GM18870 (cell line): ENCODE data around the gene VAT1L.

Experiments used
- ATAC-seq: cut with Tn5 transposase; IDR thresholded peaks from one replicate; pipeline ENCODE4 v1.9.1; 2021; ENCODE audit warnings: moderate library complexity; ENCODE audit not compliant: unreplicated experiment

VAT1L gene, protein sequence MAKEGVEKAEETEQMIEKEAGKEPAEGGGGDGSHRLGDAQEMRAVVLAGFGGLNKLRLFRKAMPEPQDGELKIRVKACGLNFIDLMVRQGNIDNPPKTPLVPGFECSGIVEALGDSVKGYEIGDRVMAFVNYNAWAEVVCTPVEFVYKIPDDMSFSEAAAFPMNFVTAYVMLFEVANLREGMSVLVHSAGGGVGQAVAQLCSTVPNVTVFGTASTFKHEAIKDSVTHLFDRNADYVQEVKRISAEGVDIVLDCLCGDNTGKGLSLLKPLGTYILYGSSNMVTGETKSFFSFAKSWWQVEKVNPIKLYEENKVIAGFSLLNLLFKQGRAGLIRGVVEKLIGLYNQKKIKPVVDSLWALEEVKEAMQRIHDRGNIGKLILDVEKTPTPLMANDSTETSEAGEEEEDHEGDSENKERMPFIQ

GRCh38 chr16:77788181-77789084 is at the start of gene VAT1L:
Gene VAT1L (plus strand): TSS chr16:77788564. CDS start chr16:77788683, 119 bp downstream.
- no peak for ATAC-seq

GRCh38 chr16:77738706-77739558 is 49.4 kb upstream of the VAT1L start:
- no peak for ATAC-seq

- no peak for ATAC-seq
These were observed 48.8 kb upstream of the VAT1L start for GRCh38 chr16:77739559-77739892.

GRCh38 chr16:77744141-77744540 is 44.2 kb upstream of the VAT1L start:
- no peak for ATAC-seq

- no peak for ATAC-seq
These were observed 42.4 kb upstream of the VAT1L start for GRCh38 chr16:77745972-77746371.

DNA sequence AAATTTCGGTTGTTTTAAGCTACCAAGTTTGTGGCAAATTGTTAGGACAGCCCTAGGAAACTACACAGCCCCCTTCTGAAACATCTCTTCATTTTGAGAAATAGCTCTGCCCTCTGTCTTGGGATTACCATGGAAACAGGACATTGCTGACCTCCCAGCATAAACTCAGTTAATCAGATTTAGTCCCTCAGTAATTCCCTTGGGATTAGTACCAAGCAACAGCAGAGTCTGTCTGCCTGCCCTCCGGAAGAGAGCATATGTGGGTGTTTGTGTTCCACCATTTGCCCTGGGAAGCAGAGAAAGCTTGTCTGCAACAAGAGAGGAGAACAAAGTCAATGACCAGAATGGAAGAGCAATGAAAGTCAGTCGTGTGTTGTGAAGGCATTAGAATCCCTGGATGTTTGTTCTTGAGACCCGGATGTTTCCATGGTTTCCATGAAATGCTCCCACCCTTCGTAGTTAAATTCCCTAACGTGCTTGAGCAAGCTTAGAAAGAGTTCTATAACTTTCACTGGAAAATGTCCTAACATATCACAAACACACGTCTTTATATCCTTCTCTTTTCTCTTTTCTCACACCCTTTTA is 39.9 kb upstream of the VAT1L start:
- no peak for ATAC-seq

- no peak for ATAC-seq
These were observed 38.9 kb upstream of the VAT1L start for GRCh38 chr16:77749415-77749814.

GRCh38 chr16:77758046-77758445 is 30.3 kb upstream of the VAT1L start:
- ATAC-seq = no peak

GRCh38 chr16:77758508-77758907 is 29.9 kb upstream of the VAT1L start:
- no peak for ATAC-seq

- ATAC-seq = no peak
These were observed 29.2 kb upstream of the VAT1L start for GRCh38 chr16:77759201-77759600.

- no peak for ATAC-seq
These were observed 28.5 kb upstream of the VAT1L start for GRCh38 chr16:77759821-77760220.

- no peak for ATAC-seq
These were observed 27.6 kb upstream of the VAT1L start for GRCh38 chr16:77760800-77761199.

- ATAC-seq = no peak
These were observed 27.2 kb upstream of the VAT1L start for GRCh38 chr16:77761204-77761603.

DNA sequence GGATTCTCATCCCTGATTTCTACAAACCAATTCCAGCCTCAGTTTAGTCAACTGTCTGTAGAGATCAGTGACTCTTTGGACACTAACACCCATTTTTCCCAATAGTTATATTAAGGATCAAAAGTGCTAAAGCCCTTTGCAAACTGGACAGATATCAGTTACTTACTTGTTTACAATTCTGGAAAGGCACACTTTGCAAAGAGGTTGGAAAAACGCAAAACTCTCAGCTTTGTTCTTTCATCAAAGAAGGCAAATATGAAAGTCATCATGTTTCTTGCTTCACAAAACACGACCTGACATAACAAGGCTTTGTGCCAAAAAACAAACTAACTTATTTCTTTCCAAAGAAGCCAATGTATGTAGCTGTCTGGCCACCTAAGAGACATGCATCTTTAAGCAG is 26.1 kb upstream of the VAT1L start:
- no peak for ATAC-seq

GRCh38 chr16:77763994-77764393 is 24.4 kb upstream of the VAT1L start:
- ATAC-seq = no peak

GRCh38 chr16:77767211-77767610 is 21.2 kb upstream of the VAT1L start:
- no peak for ATAC-seq

- ATAC-seq = no peak
These were observed 20.5 kb upstream of the VAT1L start for GRCh38 chr16:77767826-77768225.

GRCh38 chr16:77775911-77776909 is 12.2 kb upstream of the VAT1L start:
- ATAC-seq = no peak

DNA sequence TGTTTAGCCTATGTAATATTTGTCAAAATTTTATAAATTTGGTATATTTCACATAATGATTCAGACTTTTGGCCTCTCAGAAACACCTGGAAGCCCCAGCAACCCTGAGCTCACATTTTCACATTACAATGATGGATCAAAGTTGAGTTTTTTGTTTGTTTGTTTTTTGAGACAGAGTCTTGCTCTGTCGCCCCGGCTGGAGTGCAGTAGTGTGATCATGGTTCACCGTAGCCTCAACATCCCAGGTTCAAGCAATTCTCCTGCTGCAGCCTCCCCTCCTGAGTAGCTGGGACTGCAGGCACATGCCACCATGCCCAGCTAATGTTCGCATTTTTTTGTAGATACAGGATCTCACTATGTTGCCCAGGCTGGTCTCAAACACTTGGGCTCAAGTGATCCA is 10.6 kb upstream of the VAT1L start:
- ATAC-seq = no peak
